Neutrophil (primary cell): Measurements from ENCODE around the gene SPSB1.

Experiments used
- H3K27ac ChIP-seq: fragments of 200-600 bp; sonication (generic); 2 replicates; pipeline ENCODE4 v1.5.1; 2016; ENCODE audit warnings: mild to moderate bottlenecking, moderate library complexity
- H3K27me3 ChIP-seq: fragments of 200-600 bp; sonication (generic); 2 replicates; pipeline ENCODE4 v1.6.0; 2016; ENCODE audit warnings: mild to moderate bottlenecking
- H3K36me3 ChIP-seq: fragments of 200-600 bp; sonication (generic); 2 replicates; pipeline ENCODE4 v1.5.1; 2017
- H3K4me1 ChIP-seq, 2 experiments: fragments of 200-600 bp in 1 of 2; sonication (generic) in 1 of 2; 1 replicate in 1 of 2; 2 replicates in 1 of 2; pipeline versions ENCODE4 v1.5.1 to v1.6.1; 2013 to 2016; ENCODE audit warnings: low read depth in 1 of 2, low read length in 1 of 2, mild to moderate bottlenecking in 1 of 2, moderate library complexity in 1 of 2; ENCODE audit not compliant: control insufficient read depth in 1 of 2, insufficient read depth in 1 of 2
- H3K4me3 ChIP-seq, 2 experiments: fragments of 200-600 bp in 1 of 2; sonication (generic) in 1 of 2; 1 replicate in 1 of 2; 2 replicates in 1 of 2; pipeline ENCODE4 v1.5.1; 2013 to 2016; ENCODE audit warnings: low read depth in 1 of 2, low read length in 1 of 2, mild to moderate bottlenecking in 1 of 2, moderate library complexity in 1 of 2
- H3K9me3 ChIP-seq: fragments of 200-600 bp; sonication (generic); 2 replicates; pipeline ENCODE4 v1.5.1; 2016
- CTCF ChIP-seq: fragments of 200-600 bp; sonication (generic); IDR thresholded peaks from 2 replicates; pipeline ENCODE4 v1.5.1; 2016; ENCODE audit warnings: antibody characterized with exemption

The SPSB1 gene

GRCh38 chr1:9404117-9404914 lies 111.6 kb downstream of the SPSB1 start:
- TF ChIP-seq CTCF, result no peak
- H3K27me3 ChIP-seq, result peaks cover 23% of the 10 kb centered on the region
- no peaks in the 10 kb centered on the region for H3K4me1 ChIP-seq

GRCh38 chr1:9406111-9406510 lies 113.4 kb downstream of the SPSB1 start:
- TF ChIP-seq CTCF, result no peak
- Histone ChIP-seq H3K4me3 (no peak overlapping the region), H3K4me1 (no peaks in the 10 kb centered on the region), H3K27ac (no peak overlapping the region), H3K27me3 (peaks cover 5% of the 10 kb centered on the region), H3K36me3 (no peaks in the 10 kb centered on the region), H3K9me3 (no peaks in the 10 kb centered on the region)

More at GRCh38 chr1:9404117-9404914, 111.6 kb downstream of the SPSB1 start:
- no peaks in the 10 kb centered on the region for H3K9me3 ChIP-seq
- no peak overlapping the region for H3K4me3 ChIP-seq
- no peak overlapping the region for H3K27ac ChIP-seq
- H3K36me3 ChIP-seq, result no peaks in the 10 kb centered on the region

- H3K9me3 ChIP-seq, result no peaks in the 10 kb centered on the region
- no peak for TF ChIP-seq CTCF
- no peak overlapping the region for H3K4me3 ChIP-seq
- H3K4me1 ChIP-seq, result no peaks in the 10 kb centered on the region
- H3K27me3 ChIP-seq, result peaks cover 5% of the 10 kb centered on the region
- H3K27ac ChIP-seq, result no peak overlapping the region
- H3K36me3 ChIP-seq, result no peaks in the 10 kb centered on the region
Observed at GRCh38 chr1:9410737-9411297, 118.1 kb downstream of the SPSB1 start.

DNA sequence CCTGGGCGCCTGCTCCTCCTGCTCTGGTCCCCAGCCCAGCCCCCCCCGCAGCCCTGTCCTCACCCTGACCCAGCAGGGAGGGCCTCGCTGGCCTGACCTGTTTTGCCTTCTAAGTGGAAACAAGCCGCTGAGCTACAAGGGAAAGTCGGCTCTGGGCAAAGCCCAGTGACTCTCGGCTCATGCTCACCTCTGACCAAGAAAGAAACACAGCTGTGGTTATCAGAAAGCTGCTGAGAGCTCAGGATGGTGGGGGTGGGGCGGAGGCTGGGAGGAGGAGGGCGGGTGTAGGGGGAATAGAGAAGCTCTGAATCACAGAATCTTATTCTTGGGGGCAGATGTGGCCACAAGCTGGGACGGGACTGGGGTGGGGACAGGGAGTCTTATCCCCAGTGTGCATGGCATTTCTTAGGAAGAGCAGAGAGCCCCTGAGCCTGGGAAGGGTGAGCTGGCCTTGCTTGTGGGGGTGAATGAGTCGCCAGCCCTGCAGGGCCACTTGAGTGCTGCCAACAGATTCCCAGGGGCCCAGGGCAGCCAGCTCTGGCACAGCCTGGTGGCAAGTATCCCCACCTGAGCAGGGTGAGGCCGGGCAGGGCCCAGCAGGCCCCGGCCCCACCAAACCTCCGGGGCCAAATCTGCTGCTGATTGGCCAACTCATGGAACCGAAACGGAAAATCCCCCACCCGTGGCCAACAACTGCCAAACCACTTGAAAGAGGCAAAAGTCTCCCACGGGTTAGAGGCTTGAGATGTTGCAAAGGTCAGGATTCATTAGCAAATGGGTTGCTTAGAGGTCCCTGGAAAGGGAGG lies 120.6 kb downstream of the SPSB1 start:
- no peaks in the 10 kb centered on the region for H3K4me1 ChIP-seq
- H3K36me3 ChIP-seq, result no peaks in the 10 kb centered on the region
- H3K27ac ChIP-seq, result no peak overlapping the region
- H3K27me3 ChIP-seq, result peaks cover 5% of the 10 kb centered on the region
- no peaks in the 10 kb centered on the region for H3K9me3 ChIP-seq
- no peak overlapping the region for H3K4me3 ChIP-seq
- no peak for TF ChIP-seq CTCF

DNA sequence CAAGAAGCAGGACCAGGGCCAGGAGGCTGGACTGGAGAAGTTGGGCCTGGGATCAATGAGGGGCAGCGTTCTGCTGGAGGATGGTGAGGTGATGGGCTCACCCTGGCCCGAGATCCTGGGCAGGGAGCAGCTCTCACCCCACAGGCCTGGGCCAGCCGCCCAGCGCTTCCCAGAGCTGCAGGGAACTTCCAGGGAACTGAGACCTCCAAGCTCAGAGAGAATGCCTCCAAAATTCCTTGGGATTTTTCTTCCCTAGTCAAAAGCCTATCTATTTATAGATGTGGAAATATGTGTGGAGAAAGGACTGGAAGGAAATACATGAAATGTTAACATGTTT lies 121.2 kb downstream of the SPSB1 start:
- Histone ChIP-seq H3K4me1 (no peaks in the 10 kb centered on the region), H3K27me3 (peaks cover 5% of the 10 kb centered on the region), H3K27ac (no peak overlapping the region)

More for the DNA sequence above, 121.2 kb downstream of the SPSB1 start:
- no peak overlapping the region for H3K4me3 ChIP-seq
- H3K9me3 ChIP-seq, result no peaks in the 10 kb centered on the region
- no peak for TF ChIP-seq CTCF
- H3K36me3 ChIP-seq, result no peaks in the 10 kb centered on the region
